Neural progenitor cell (in vitro differentiated cells): Measurements from ENCODE around the gene ABCG8. TPM values are rescaled to one million over a fixed set of nuclear protein-coding genes. Genes with fewer than 3 reads are reported as not detected.

Experiments used
- DNase-seq: peaks from one replicate; pipeline ENCODE4 v3.0.0-alpha.2; 2016; ENCODE audit warnings: low spot score
- H2AFZ ChIP-seq: fragments of 200-600 bp; sonication (generic); replicated peaks from 2 replicates; pipeline ENCODE4 v1.6.1; 2016; ENCODE audit warnings: antibody characterized with exemption
- H3F3A ChIP-seq: fragments of 200-600 bp; sonication (generic); 2 replicates; pipeline ENCODE4 v1.6.1; 2016; ENCODE audit warnings: antibody characterized with exemption, low read depth
- H3K27ac ChIP-seq: fragments of 200-600 bp; sonication (generic); 2 replicates; pipeline ENCODE4 v1.5.1; 2016; ENCODE audit warnings: mild to moderate bottlenecking
- H3K27me3 ChIP-seq: fragments of 200-600 bp; sonication (generic); 2 replicates; pipeline ENCODE4 v1.6.1; 2016; ENCODE audit warnings: mild to moderate bottlenecking, moderate library complexity
- H3K36me3 ChIP-seq: fragments of 200-600 bp; sonication (generic); 2 replicates; pipeline ENCODE4 v1.5.1; 2016
- H3K4me1 ChIP-seq: fragments of 200-600 bp; sonication (generic); 2 replicates; pipeline ENCODE4 v1.6.1; 2016; ENCODE audit warnings: mixed run types
- H3K4me2 ChIP-seq: fragments of 200-600 bp; sonication (generic); 2 replicates; pipeline ENCODE4 v1.6.1; 2016
- H3K4me3 ChIP-seq: fragments of 200-600 bp; sonication (generic); 2 replicates; pipeline ENCODE4 v1.5.1; 2016
- H3K79me2 ChIP-seq: fragments of 200-600 bp; sonication (generic); 2 replicates; pipeline ENCODE4 v1.6.1; 2016; ENCODE audit warnings: low read depth
- H3K9ac ChIP-seq: fragments of 200-600 bp; sonication (generic); 2 replicates; pipeline ENCODE4 v1.6.1; 2016
- H3K9me3 ChIP-seq: fragments of 200-600 bp; sonication (generic); 2 replicates; pipeline ENCODE4 v1.5.1; 2016; ENCODE audit warnings: low read depth
- H4K20me1 ChIP-seq: fragments of 200-600 bp; sonication (generic); 2 replicates; pipeline ENCODE4 v1.6.1; 2016; ENCODE audit warnings: low read depth
- H3K27ac Mint-ChIP-seq: 3 replicates; pipeline ENCODE4 v1.8.0; 2021; ENCODE audit warnings: mixed read lengths
- H3K27me3 Mint-ChIP-seq: 2 replicates; pipeline ENCODE4 v1.8.0; 2022; ENCODE audit warnings: low read depth, mild to moderate bottlenecking, inconsistent platforms, moderate library complexity, mixed read lengths; ENCODE audit not compliant: insufficient read depth
- H3K36me3 Mint-ChIP-seq: 3 replicates; pipeline ENCODE4 v1.8.0; 2021; ENCODE audit warnings: mixed read lengths
- H3K4me1 Mint-ChIP-seq: 3 replicates; pipeline ENCODE4 v1.8.0; 2021; ENCODE audit warnings: mixed read lengths
- H3K4me3 Mint-ChIP-seq: 3 replicates; pipeline ENCODE4 v1.8.0; 2021; ENCODE audit warnings: mild to moderate bottlenecking, moderate library complexity, mixed read lengths
- H3K9me3 Mint-ChIP-seq: 3 replicates; pipeline ENCODE4 v1.8.0; 2020; ENCODE audit warnings: mixed read lengths
- CTCF ChIP-seq: fragments of 200-600 bp; sonication (generic); IDR thresholded peaks from 2 replicates; pipeline ENCODE4 v1.5.1; 2017; ENCODE audit warnings: antibody characterized with exemption, mild to moderate bottlenecking
- EZH2 ChIP-seq: fragments of 200-600 bp; sonication (generic); IDR thresholded peaks from 2 replicates; pipeline ENCODE4 v1.6.1; 2017; ENCODE audit warnings: antibody characterized with exemption, mild to moderate bottlenecking, moderate library complexity
- EZH2phosphoT487 ChIP-seq: fragments of 200-600 bp; sonication (generic); IDR thresholded peaks from 2 replicates; pipeline ENCODE4 v1.6.1; 2017; ENCODE audit warnings: antibody characterized with exemption
- total RNA-seq: library from RNA; depleted of rRNA; stranded (reverse); fragments of >200 nt; gene quantifications from 2 replicates; pipeline ENCODE4 v1.2.3, GENCODE V29; 2015; ENCODE audit warnings: low replicate concordance

Gene ABCG8
- total RNA-seq, 1 donor from 2014 or later = not detected

GRCh38 chr2:43880952-43881351 is 42.2 kb downstream of the ABCG8 start:
- H2AFZ ChIP-seq = no peak overlapping the region
- Mint-ChIP-seq H3K36me3 (no peaks in the 10 kb centered on the region), H3K4me3 (no peak overlapping the region), H3K27ac (no peak overlapping the region), H3K27me3 (peaks cover 5% of the 10 kb centered on the region), H3K4me1 (no peaks in the 10 kb centered on the region), H3K9me3 (no peaks in the 10 kb centered on the region)
- no peak overlapping the region for H3K4me2 ChIP-seq
- no peak for DNase-seq
- no peak overlapping the region for H3K27ac ChIP-seq
- no peaks in the 10 kb centered on the region for H3K27me3 ChIP-seq
- H3K36me3 ChIP-seq = no peaks in the 10 kb centered on the region
- no peaks in the 10 kb centered on the region for H4K20me1 ChIP-seq
- H3K9ac ChIP-seq = no peak overlapping the region
- no peak overlapping the region for H3K4me3 ChIP-seq
- TF ChIP-seq EZH2phosphoT487 (no peak), CTCF (no peak), EZH2 (no peak)
- peaks cover 7% of the 10 kb centered on the region for H3F3A ChIP-seq
- H3K9me3 ChIP-seq = no peaks in the 10 kb centered on the region
- no peaks in the 10 kb centered on the region for H3K4me1 ChIP-seq
- no peaks in the 10 kb centered on the region for H3K79me2 ChIP-seq

- Histone ChIP-seq H3K27ac (no peak overlapping the region), H3K9ac (no peak overlapping the region), H3K9me3 (no peaks in the 10 kb centered on the region), H3K27me3 (no peaks in the 10 kb centered on the region), H3F3A (peaks cover 7% of the 10 kb centered on the region), H3K79me2 (no peaks in the 10 kb centered on the region), H3K4me3 (no peak overlapping the region), H3K36me3 (no peaks in the 10 kb centered on the region), H3K4me1 (no peaks in the 10 kb centered on the region), H3K4me2 (no peak overlapping the region), H2AFZ (no peak overlapping the region), H4K20me1 (no peaks in the 10 kb centered on the region)
- DNase-seq = no peak
- TF ChIP-seq EZH2phosphoT487 (no peak), CTCF (no peak)
- peaks cover 3% of the 10 kb centered on the region for H3K27me3 Mint-ChIP-seq
- no peak overlapping the region for H3K27ac Mint-ChIP-seq
- no peak overlapping the region for H3K4me3 Mint-ChIP-seq
- peaks cover 2% of the 10 kb centered on the region for H3K36me3 Mint-ChIP-seq
- no peaks in the 10 kb centered on the region for H3K4me1 Mint-ChIP-seq
- no peaks in the 10 kb centered on the region for H3K9me3 Mint-ChIP-seq
These were observed 43.5 kb downstream of the ABCG8 start for GRCh38 chr2:43882312-43882711.

GRCh38 chr2:43884689-43885088 is 45.9 kb downstream of the ABCG8 start:
- no peaks in the 10 kb centered on the region for H3K27me3 ChIP-seq
- DNase-seq = no peak
- TF ChIP-seq EZH2phosphoT487 (no peak), CTCF (no peak), EZH2 (no peak)
- peaks cover 8% of the 10 kb centered on the region for H3K36me3 ChIP-seq
- H3K4me2 ChIP-seq = no peak overlapping the region
- no peaks in the 10 kb centered on the region for H3K4me1 Mint-ChIP-seq
- no peak overlapping the region for H3K9ac ChIP-seq
- no peaks in the 10 kb centered on the region for H3K9me3 Mint-ChIP-seq
- peaks cover 18% of the 10 kb centered on the region for H3K36me3 Mint-ChIP-seq
- no peak overlapping the region for H3K27ac Mint-ChIP-seq
- no peaks in the 10 kb centered on the region for H3K79me2 ChIP-seq
- no peak overlapping the region for H2AFZ ChIP-seq
- no peak overlapping the region for H3K4me3 ChIP-seq
- H4K20me1 ChIP-seq = no peaks in the 10 kb centered on the region
- no peaks in the 10 kb centered on the region for H3K27me3 Mint-ChIP-seq
- no peaks in the 10 kb centered on the region for H3K9me3 ChIP-seq
- H3F3A ChIP-seq = peaks cover 7% of the 10 kb centered on the region
- no peak overlapping the region for H3K4me3 Mint-ChIP-seq
- no peaks in the 10 kb centered on the region for H3K4me1 ChIP-seq
- H3K27ac ChIP-seq = no peak overlapping the region
